OCI-LY7 (cell line): ENCODE data around the gene NUTM1. TPM values are rescaled to one million over a fixed set of nuclear protein-coding genes. Genes with fewer than 3 reads are reported as not detected.

ENCODE experiments used
- BruUV-seq: library from RNA; stranded (reverse); fragments of 400-500 nt; replicated peaks from 2 replicates; lab custom pipeline; 2021; lab: Mats Ljungman, UMichigan
- CTCF ChIA-PET: fragments of 300-600 bp; sonication (Branson Sonifier 250); formaldehyde crosslinking; loops from one replicate; lab custom pipeline; 2022; ENCODE audit warnings: antibody characterized with exemption; ENCODE audit not compliant: unreplicated experiment; lab: Charles Lee
- POLR2A ChIA-PET: fragments of 300-600 bp; sonication (Branson Sonifier 250); formaldehyde crosslinking; loops from one replicate; lab custom pipeline; 2022; ENCODE audit warnings: antibody characterized with exemption; lab: Charles Lee
- DNase-seq: peaks from one replicate; pipeline ENCODE4 v3.0.0-alpha.2; 2015; ENCODE audit warnings: low spot score
- H2AFZ ChIP-seq: fragments of 200-600 bp; sonication (generic), shearing (Covaris generic); 2 replicates; pipeline ENCODE4 v1.6.1; 2014; ENCODE audit warnings: mild to moderate bottlenecking, antibody characterized with exemption, low read length, moderate library complexity
- H3K27ac ChIP-seq: fragments of 200-600 bp; sonication (generic); 2 replicates; pipeline ENCODE4 v1.5.1; 2014; ENCODE audit warnings: mixed run types, low read depth, mild to moderate bottlenecking, moderate library complexity, low read length, inconsistent platforms; ENCODE audit not compliant: poor library complexity, severe bottlenecking
- H3K36me3 ChIP-seq: fragments of 200-600 bp; sonication (generic); 2 replicates; pipeline ENCODE4 v1.6.1; 2014; ENCODE audit warnings: mild to moderate bottlenecking, antibody characterized with exemption, low read length, moderate library complexity, mixed read lengths; ENCODE audit not compliant: insufficient read depth
- H3K4me1 ChIP-seq: fragments of 200-600 bp; sonication (generic); 2 replicates; pipeline ENCODE4 v1.5.1; 2014; ENCODE audit warnings: mild to moderate bottlenecking, low read length; ENCODE audit not compliant: insufficient read depth, poor library complexity, severe bottlenecking
- H3K4me2 ChIP-seq: fragments of 200-600 bp; sonication (generic); 2 replicates; pipeline ENCODE4 v1.6.1; 2014; ENCODE audit warnings: mild to moderate bottlenecking, low read length
- H3K4me3 ChIP-seq: fragments of 200-600 bp; sonication (generic); 2 replicates; pipeline ENCODE4 v1.5.1; 2014; ENCODE audit warnings: mild to moderate bottlenecking, low read depth, low read length; ENCODE audit not compliant: poor library complexity, severe bottlenecking
- H3K79me2 ChIP-seq: fragments of 200-600 bp; sonication (generic); 2 replicates; pipeline ENCODE4 v1.6.1; 2016; ENCODE audit warnings: low read depth, mild to moderate bottlenecking, low read length, moderate library complexity, mixed read lengths; ENCODE audit not compliant: insufficient read depth
- H3K9me2 ChIP-seq: fragments of 200-600 bp; sonication (generic); 2 replicates; pipeline ENCODE4 v1.6.1; 2016; ENCODE audit warnings: mild to moderate bottlenecking, low read length, mixed read lengths; ENCODE audit not compliant: insufficient read depth
- H3K9me3 ChIP-seq: fragments of 200-600 bp; sonication (generic); 2 replicates; pipeline ENCODE4 v1.6.1; 2014; ENCODE audit warnings: mild to moderate bottlenecking, mixed run types, low read length, mixed read lengths
- H4K20me1 ChIP-seq: fragments of 200-600 bp; sonication (generic); 2 replicates; pipeline ENCODE4 v1.6.1; 2014; ENCODE audit warnings: mild to moderate bottlenecking, antibody characterized with exemption, low read length, moderate library complexity, mixed read lengths; ENCODE audit not compliant: insufficient read depth
- CTCF ChIP-seq: fragments of 200-600 bp; sonication (generic); conservative IDR thresholded peaks from 2 replicates; pipeline ENCODE4 v1.5.1; 2014; ENCODE audit warnings: mild to moderate bottlenecking, antibody characterized with exemption, low read length, moderate library complexity, mixed read lengths
- EZH2phosphoT487 ChIP-seq: fragments of 200-600 bp; sonication (generic); IDR thresholded peaks from 2 replicates; pipeline ENCODE4 v1.6.1; 2018; ENCODE audit warnings: low read depth, borderline replicate concordance, mild to moderate bottlenecking, mixed run types, antibody characterized with exemption, low read length, moderate library complexity, mixed read lengths
- intact Hi-C: fragments of 100-400 bp; cut with micrococcal nuclease; formaldehyde crosslinking; loops from one replicate; pipeline ENCODE4 v1.10.0; 2022; ENCODE audit not compliant: unreplicated experiment
- total RNA-seq, 2 experiments: library from RNA; depleted of rRNA in 1 of 2; stranded (reverse); fragments of >200 nt in 1 of 2; shearing (Covaris generic) in 1 of 2; gene quantifications; 2 replicates each; pipeline ENCODE4 v1.2.3, GENCODE V29; 2014 to 2022

NUTM1 gene
- total RNA-seq, 2 experiments from 2014 or later, result not detected

DNA sequence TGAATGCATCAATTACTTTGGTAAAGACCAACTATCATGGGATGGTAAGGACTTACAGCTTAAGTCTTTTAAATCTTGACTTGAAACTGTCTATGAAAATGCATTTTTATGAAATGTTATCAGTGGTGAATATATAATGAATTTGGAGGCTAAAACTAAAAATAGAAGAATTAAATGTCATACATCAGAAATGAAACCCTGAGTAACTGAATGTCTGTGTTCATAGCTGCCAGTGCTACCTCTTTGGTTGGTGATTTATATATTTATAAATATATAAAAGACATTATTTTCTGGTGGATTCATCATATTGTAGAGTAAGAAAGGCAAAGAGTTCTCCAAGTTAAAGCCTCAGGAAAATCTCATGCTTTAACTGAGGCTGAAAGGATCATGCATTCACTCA is 17.7 kb upstream of the NUTM1 start:
- no peaks in the 10 kb centered on the region for H3K9me2 ChIP-seq
- H4K20me1 ChIP-seq, result no peaks in the 10 kb centered on the region
- H3K4me1 ChIP-seq, result peaks cover 6% of the 10 kb centered on the region
- TF ChIP-seq CTCF, result no peak
- TF ChIP-seq EZH2phosphoT487, result no peak
- no peak overlapping the region for H3K27ac ChIP-seq
- intact Hi-C loops, result no loop called here
- no peaks in the 10 kb centered on the region for H3K9me3 ChIP-seq
- no peak overlapping the region for H3K4me3 ChIP-seq
- CTCF ChIA-PET, result no interaction called here
- no peaks in the 10 kb centered on the region for H3K79me2 ChIP-seq
- H3K4me2 ChIP-seq, result no peak overlapping the region
- no peaks in the 10 kb centered on the region for H3K36me3 ChIP-seq
- no TSS peak for BruUV-seq
- POLR2A ChIA-PET, result interaction anchor here (1.0 to 1.5 kb wide), 3 partner anchors 9 to 18 kb away, joined by 3 to 4 read pairs (median 3); partner anchors contain the start of genes NOP10 and NUTM1
- DNase-seq, result no peak
- no peak overlapping the region for H2AFZ ChIP-seq

- intact Hi-C loops, result no loop called here
- no peak overlapping the region for H2AFZ ChIP-seq
- TF ChIP-seq CTCF (no peak), EZH2phosphoT487 (no peak)
- H3K4me3 ChIP-seq, result no peak overlapping the region
- H3K27ac ChIP-seq, result no peak overlapping the region
- H3K9me3 ChIP-seq, result no peaks in the 10 kb centered on the region
- POLR2A ChIA-PET, result interaction anchor here (0.6 to 2.0 kb wide), 8 partner anchors 9 to 289 kb away, joined by 3 to 6 read pairs (median 4); partner anchors contain the start of gene AVEN
- H3K4me2 ChIP-seq, result no peak overlapping the region
- H3K4me1 ChIP-seq, result peaks cover 6% of the 10 kb centered on the region
- DNase-seq, result no peak
- no peaks in the 10 kb centered on the region for H3K79me2 ChIP-seq
- CTCF ChIA-PET, result no interaction called here
- H3K36me3 ChIP-seq, result no peaks in the 10 kb centered on the region
- no peaks in the 10 kb centered on the region for H4K20me1 ChIP-seq
- no peaks in the 10 kb centered on the region for H3K9me2 ChIP-seq
- BruUV-seq, result no TSS peak
Measured at GRCh38 chr15:34327906-34328305, 15.2 kb upstream of the NUTM1 start.

DNA sequence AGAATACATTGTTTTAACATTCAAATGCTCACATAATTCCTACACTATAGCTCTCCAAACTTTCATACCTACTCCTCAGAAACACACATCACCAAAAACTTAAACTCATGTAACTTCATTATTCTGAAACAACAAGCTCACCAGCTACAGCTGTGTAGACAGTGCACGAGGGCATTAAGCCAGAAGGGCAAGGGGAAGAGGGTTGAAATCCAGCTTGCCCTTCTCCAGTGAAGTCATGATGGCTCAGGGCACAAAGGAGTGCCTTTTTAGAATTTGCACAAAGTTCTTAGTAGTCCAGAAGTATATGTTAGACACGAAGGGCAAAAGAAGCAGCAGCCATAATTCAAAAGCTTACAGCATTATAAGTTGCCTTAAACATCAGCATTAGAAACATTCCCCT is 14.1 kb upstream of the NUTM1 start:
- Histone ChIP-seq H3K36me3 (no peaks in the 10 kb centered on the region), H4K20me1 (no peaks in the 10 kb centered on the region), H3K79me2 (no peaks in the 10 kb centered on the region), H2AFZ (no peak overlapping the region), H3K4me1 (peaks cover 11% of the 10 kb centered on the region), H3K9me3 (no peaks in the 10 kb centered on the region), H3K9me2 (no peaks in the 10 kb centered on the region), H3K27ac (no peak overlapping the region), H3K4me2 (no peak overlapping the region), H3K4me3 (no peak overlapping the region)
- no TSS peak for BruUV-seq
- DNase-seq, result no peak
- TF ChIP-seq CTCF (no peak), EZH2phosphoT487 (no peak)
- ChIA-PET CTCF (no interaction called here), POLR2A (interaction anchor here (0.6 to 2.0 kb wide), 8 partner anchors 10 to 290 kb away, joined by 3 to 6 read pairs (median 3); partner anchors contain the start of genes AVEN, NOP10 and NUTM1)
- intact Hi-C loops, result no loop called here
